Stimulated activated CD4-positive, alpha-beta T cell treated with anti-CD3 and anti-CD28 coated beads, Interleukin-1b, Interleukin-23, amount 100 ng/mL, for 48 hours (primary cell): ENCODE data around the gene LIMS2.
A peak's percentile ranks its signal among the peaks of the same experiment; 100 is the strongest.

Experiments used
- DNase-seq: peaks from one replicate; pipeline ENCODE4 v3.0.0-alpha.2; 2020

The LIMS2 gene

DNA sequence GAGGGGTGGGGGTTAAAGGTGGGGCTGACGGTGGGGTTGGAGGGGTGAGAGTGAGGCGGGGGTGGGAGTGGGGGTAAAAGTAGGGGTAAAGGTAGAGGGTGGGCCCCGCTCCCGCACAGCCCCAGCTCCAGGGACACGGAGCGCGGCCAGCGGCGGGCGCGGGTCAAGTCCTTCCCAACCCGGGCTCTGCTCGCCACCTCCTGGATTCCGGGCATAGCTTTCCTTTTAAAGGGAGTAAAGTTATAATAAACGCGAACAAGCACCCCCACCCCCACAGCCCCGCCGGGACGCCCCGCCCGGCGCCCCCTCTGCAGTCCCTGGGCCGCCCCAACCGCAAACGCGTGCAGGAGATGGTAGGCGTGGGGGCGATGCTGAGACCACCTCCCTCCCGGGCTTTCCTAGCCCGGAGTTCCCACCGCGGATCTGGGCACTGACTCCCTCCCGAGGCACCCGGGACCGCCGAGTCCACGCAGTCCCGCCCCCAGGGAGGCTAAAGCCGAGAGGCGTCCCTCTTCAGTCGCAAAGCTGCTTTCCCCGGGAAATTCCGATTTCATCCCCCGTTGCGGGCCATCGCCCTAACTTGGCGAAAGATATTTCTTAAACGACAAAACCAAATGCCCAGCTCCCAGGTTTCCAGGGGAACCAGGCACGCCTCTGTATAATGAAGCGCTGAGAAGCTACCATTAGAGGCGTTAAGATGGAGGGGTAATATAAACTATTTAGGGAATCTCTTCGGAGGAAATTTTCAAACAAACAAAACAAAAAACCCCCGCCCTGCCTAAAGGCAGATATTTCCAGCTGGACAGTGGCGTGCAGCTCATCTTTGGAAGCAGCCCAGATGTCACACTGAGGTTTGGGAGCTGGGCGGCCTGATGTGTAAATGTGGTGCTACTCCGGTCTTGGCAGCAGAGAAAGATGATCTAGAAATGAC, at the start of gene LIMS2:
LIMS2 (minus strand) TSS at position 200 of the 931 bp plus-strand sequence. CDS start 506 bp downstream, outside the sequence.
- no peak for DNase-seq

- no peak for DNase-seq
These were observed 47.5 kb upstream of the LIMS2 start for GRCh38 chr2:127722807-127723206.

- no peak for DNase-seq
These were observed 46.6 kb upstream of the LIMS2 start for GRCh38 chr2:127721978-127722355.

DNA sequence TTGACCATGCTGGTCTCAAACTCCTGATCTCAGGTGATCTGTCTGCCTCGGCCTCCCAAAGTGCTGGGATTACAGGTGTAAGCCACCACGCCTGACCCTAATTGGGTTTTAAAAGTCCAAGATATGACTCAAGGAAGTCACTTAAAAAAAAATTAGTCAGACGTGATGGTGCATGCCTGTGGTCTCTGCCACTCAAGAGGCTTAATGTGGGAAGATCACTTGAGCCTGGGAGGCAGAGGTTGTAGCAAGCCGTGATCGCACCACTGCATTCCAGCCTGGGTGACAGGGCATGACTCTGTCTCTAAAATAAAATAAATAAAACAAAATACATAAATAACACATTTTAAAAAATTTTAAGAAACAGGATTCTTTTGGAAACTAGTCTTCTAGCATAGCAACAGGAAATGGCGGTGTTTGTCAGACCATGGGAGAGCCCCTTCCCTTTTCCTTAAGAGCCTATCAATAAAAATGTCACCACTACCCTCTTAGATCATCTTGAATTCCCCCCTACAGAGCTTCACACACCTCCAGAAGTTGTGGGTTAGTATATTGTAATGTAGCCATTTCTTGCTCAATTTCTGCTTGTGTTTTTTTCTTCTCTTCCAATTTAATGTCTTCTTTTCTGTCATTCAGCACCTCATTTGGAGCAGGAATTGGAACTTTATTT, 46.1 kb upstream of the LIMS2 start:
- no peak for DNase-seq

DNA sequence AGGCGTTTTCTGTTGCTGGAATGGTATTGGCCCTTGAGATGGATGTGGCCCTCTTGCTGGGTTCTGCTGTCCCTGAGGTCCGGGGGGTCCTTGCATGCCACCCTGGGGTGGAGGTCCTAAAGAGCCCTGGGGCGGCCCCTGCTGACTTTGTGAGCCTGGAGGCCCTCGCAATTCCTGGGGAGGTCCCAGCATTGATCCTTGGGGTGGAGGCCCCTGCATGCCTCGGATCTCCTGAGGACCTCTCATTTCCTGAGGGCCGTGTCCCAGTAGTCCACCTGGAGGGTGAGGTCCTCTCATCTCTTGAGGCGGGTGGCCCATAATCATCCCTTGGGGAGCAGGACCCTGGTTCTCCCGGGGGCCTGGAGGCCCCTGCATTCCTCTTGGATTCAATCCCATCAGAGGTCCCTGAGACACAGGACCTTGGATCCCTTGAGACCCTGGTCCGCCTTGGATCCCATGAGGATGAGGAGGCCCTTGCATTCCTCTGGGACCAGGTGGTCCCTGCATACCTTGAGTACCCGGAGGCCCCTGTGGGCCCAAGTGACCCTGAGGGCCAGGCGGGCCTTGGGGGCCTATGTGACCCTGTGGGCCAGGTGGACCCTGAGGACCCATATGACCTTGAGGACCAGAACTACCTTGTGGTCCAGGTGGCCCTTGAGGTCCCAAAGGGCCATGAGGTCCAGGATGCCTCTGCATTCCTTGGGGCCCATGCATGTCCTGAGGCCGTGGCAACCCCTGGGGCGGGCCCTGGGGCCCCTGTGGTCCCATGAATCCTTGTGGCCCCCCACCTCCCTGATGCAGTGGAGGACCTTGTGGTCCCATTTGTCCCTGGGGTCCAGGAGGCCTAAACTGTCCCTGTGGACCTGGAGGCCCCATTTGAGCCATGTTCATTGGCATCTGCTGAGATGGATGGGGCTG, 44.2 kb upstream of the LIMS2 start:
- no peak for DNase-seq

DNA sequence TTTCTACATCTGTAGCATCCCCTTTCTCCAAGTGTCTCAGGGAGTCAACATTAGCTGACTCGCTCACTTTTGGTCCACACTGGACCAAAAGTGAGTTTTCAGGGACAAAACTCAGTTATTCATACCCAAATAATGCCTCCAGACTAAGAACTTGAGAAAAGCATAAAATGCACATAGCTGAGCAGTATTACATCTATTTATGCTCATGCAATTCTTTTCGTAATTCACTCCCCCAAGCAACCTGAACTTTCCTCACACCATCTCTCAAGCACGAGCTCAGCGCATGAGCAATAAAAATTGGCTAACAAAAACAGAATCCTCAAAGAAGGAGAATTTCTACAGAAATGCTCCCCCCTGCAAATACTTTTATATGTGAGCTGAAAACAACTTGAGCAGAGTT, 42.9 kb upstream of the LIMS2 start:
- no peak for DNase-seq

DNA sequence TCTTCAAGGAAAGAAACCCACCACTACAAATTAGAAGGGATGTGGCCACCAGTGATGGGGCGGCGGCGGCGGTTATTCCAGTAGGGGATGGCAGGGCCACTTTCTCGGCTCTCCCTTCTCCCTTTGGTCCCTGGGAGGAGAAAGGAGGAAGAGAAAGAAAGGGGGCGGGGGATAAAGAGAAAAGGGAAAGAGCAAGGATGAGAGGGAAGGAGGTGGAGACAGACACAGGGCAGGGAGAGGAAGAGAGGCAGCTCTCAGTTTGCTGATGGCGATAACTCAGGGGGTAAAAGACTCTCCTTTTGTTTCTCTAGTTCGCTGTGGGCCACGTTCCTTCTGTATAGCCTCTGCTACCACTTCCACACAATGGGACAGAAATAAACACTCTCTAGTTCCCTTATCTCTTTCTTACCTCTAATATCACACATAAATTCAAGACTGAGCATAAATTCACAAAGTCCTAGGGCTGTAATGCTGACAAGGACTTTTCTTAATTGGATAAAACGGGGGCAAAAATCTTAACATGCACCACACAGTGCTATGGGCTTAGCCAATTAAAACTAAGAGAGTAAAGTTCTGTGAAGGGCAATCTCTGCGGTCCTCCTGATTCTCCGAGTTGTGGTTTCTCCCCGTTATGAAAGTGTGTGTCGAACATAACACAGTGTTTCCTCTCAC, 40.6 kb upstream of the LIMS2 start:
- DNase-seq = no peak

- no peak for DNase-seq
These were observed 38.2 kb upstream of the LIMS2 start for GRCh38 chr2:127713562-127713961.

GRCh38 chr2:127712999-127713398, 37.7 kb upstream of the LIMS2 start:
- no peak for DNase-seq

DNA sequence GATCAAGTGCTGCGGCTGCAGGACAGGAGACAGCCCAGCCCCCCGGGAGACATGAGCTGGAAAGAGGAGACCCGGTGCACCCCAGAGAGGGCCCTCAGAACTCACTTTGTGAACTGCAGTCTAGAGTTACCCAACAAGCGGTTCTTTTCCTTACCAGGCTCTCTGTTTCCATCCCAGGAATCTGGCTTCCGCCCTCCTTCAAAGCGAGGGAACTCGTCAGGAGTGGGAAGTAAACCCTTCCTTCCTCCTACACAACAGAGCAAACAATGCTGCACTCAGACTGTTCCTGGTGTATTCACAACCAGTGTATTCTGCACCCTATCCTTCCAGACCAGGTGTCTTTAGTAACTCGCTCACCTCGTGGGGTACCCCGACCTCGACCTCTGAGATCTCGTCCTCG, 34.0 kb upstream of the LIMS2 start:
- no peak for DNase-seq

- no peak for DNase-seq
These were observed 32.7 kb upstream of the LIMS2 start for GRCh38 chr2:127707890-127708648.

GRCh38 chr2:127706215-127706990, 31.1 kb upstream of the LIMS2 start:
- no peak for DNase-seq

- DNase-seq = no peak
These were observed 30.2 kb upstream of the LIMS2 start for GRCh38 chr2:127705391-127706065.

DNA sequence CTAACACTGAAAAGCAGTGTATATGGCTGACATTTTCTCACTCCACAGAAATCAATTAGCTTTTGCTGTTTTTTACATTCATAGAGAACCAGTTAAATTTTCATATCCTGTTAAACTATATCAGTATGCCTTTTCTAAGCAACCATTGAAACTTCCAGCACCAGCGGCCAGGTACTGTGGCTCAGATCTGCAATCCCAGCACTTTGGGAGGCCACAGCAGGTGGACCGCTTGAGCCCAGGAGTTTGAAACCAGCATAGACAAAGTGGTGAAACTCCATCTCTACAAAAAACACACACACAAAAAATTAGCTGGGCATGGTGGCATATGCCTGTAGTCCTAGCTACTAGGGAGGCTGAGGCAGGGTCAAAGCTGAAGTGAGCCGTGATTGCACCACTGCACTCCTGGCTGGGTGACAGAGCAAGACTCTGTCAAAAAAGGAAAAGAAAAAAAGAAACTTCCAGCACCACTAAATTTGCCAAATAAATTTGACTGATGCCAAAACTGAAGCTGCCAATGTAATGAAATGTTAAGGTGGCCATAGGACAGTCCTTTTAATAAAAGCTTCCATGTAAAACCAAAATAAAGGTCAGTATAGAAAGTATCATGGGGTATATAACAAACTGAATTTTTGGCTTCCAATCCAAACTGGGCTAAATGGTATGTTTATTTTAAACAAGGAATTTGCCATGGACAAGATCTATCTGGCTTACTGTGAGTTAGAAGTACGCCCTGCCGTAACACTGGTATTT, 29.5 kb upstream of the LIMS2 start:
- DNase-seq = no peak

DNA sequence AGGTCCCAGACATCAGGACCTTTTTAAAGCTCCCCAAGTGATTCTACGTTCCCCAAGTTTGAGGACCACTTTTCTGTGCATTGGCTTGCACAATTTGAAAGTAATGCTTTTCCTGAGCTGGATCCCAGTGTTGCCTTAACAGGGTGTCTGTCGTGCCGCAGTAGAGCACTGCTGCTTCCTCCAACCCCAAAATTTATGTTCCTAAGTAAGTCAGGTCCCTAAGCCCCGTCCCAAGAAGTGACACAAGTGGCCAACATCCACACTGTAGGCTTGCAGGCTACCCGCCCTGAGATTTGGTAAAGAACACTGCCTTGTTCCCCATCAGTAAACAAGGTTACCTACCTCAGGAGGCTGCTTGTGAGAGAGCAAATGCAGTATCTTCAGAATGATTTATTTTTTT, 28.0 kb upstream of the LIMS2 start:
- no peak for DNase-seq

- DNase-seq = no peak
These were observed 27.2 kb upstream of the LIMS2 start for GRCh38 chr2:127702395-127703009.

DNA sequence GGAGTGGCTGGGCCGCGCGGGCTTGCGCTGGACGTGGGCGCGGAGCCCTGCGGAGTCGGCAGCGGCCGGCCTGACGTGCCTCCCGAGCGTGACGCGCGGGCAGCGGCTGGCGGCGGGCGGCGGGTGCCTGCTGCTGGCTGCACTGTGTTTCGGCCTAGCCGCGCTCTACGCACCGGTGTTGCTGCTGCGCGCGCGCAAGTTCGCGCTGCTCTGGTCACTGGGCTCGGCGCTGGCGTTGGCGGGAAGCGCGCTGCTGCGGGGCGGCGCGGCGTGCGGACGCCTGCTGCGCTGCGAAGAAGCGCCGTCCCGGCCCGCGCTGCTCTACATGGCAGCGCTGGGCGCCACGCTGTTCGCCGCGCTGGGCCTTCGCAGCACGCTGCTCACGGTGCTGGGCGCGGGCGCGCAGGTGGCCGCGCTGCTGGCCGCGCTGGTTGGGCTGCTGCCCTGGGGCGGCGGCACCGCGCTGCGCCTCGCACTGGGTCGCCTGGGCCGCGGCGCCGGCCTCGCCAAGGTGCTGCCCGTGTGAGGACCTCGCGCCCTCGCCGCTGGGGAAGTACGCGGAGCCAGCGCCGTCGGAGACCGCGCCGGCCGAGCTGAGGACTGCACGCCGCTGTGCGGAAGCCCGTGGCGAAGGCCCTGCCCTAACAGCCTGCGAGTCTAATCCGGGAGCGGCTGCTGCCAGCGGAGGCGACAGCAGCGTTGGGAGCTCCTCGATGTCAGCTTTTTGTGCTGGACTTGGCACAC, 26.5 kb upstream of the LIMS2 start:
- DNase-seq = peak; percentile 81

- peak; percentile 94 for DNase-seq
These were observed 25.9 kb upstream of the LIMS2 start, which contains the start of gene SFT2D3 for GRCh38 chr2:127701193-127701650. SFT2D3 (plus strand) TSS chr2:127701497; CDS start chr2:127701529, 32 bp downstream.
